Vagina (tissue), 2 donors: ENCODE measurements around the gene NUP98.

Experiments
- POLR2A ChIP-seq, 2 donors: fragments of 450-650 bp; IDR thresholded peaks; one replicate each; pipeline ENCODE4 v1.6.1; 2017; ENCODE audit warnings: antibody characterized with exemption in 2 of 2, mild to moderate bottlenecking in 2 of 2, moderate library complexity in 2 of 2
- POLR2AphosphoS5 ChIP-seq, 2 donors: sonication (generic); formaldehyde crosslinking; IDR thresholded peaks; one replicate each; pipeline ENCODE4 v1.9.0; 2017; ENCODE audit warnings: antibody characterized with exemption in 2 of 2, mild to moderate bottlenecking in 2 of 2, low read depth in 1 of 2; ENCODE audit not compliant: insufficient read depth in 1 of 2
- TF ChIP-seq, protein P1 (sequence below), 3 experiments: fragments of 450-650 bp in 2 of 3; fragments of 200-600 bp in 1 of 3; sonication (generic) in 1 of 3; IDR thresholded peaks; one replicate each; pipeline ENCODE4 v1.5.1; 2017 to 2019; ENCODE audit warnings: antibody characterized with exemption in 3 of 3, mild to moderate bottlenecking in 2 of 3, moderate library complexity in 2 of 3

DNA sequence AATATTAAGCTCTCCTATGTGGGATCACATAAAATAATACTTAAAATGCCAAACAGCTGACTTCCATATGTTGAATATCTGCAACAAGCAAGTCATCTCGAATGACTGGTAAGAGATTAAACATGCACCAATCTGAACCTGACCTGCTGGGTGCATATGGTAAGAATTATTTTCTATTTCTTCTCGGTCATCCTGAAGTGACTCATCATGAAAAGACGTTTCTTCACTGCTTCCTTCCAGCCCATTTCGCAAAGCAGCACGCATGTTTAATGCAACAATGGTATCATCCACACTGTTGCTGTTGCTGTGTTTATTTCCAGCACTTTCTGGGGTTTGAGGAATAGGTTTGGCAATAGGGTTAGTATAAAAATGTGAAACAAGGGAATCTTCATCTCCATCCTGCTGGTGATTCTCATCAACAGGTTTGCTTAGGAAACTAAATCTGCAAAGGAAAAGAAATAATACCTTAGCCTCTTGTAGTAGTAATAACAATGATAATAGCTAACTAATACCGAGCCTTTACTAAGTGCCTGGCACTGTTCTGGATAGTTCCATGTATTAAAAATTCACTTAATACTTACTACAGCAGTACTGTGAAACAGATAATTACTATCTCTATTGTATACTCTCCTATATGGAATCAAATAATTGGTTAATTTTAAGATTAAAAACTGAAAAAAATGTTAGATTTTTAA lies 74.2 kb downstream of the NUP98 start:
- TF ChIP-seq POLR2AphosphoS5 (IDR thresholded peaks at IDR 0.05; ENCODE audit: insufficient read depth in 1 of 2, low read depth in 1 of 2) (peak in 1 of 2 donors; percentile 44), POLR2A (IDR thresholded peaks at IDR 0.05) (no peak)
- TF ChIP-seq, protein P1, sequence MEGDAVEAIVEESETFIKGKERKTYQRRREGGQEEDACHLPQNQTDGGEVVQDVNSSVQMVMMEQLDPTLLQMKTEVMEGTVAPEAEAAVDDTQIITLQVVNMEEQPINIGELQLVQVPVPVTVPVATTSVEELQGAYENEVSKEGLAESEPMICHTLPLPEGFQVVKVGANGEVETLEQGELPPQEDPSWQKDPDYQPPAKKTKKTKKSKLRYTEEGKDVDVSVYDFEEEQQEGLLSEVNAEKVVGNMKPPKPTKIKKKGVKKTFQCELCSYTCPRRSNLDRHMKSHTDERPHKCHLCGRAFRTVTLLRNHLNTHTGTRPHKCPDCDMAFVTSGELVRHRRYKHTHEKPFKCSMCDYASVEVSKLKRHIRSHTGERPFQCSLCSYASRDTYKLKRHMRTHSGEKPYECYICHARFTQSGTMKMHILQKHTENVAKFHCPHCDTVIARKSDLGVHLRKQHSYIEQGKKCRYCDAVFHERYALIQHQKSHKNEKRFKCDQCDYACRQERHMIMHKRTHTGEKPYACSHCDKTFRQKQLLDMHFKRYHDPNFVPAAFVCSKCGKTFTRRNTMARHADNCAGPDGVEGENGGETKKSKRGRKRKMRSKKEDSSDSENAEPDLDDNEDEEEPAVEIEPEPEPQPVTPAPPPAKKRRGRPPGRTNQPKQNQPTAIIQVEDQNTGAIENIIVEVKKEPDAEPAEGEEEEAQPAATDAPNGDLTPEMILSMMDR (IDR thresholded peaks at IDR 0.05) = no peak
